Measurements from ENCODE around the gene UBR3.
"Not testable (repeated sequence)": the region's sequence is repeated elsewhere in the genome, so short reads cannot be mapped to it uniquely, and the experiment has no call there.

The UBR3 gene

DNA sequence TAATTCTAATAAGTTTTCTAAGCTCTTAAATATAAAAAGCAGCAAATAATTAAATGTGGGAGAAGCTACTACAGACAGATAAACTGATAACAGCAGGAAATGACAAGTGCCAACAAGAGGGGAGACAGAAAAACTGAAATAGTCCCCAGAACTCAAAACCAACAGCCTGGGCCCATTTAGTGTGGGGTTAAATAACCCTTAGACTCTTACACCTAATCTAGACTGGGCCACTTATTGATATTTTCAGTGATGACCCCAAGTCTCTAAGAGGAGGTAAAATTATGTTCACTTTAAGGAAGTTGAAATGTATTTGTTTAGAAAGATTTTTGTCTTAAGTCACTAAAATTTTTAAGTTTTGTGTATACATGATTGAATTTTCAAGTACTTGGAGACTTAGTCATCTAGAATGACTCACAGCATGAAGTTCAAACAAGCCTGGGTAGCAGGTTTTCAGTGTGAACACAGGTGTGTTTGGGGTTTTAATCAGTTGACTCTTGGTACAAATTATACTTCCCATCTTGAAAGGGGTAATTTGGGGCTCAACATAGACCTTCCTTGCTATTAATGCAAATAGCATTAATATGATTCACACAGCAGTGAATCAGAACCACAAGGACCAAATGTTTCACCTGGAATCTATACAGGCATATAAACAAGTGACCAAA lies 295.8 kb downstream of the UBR3 start:
- DNase-seq, result no peak

DNA sequence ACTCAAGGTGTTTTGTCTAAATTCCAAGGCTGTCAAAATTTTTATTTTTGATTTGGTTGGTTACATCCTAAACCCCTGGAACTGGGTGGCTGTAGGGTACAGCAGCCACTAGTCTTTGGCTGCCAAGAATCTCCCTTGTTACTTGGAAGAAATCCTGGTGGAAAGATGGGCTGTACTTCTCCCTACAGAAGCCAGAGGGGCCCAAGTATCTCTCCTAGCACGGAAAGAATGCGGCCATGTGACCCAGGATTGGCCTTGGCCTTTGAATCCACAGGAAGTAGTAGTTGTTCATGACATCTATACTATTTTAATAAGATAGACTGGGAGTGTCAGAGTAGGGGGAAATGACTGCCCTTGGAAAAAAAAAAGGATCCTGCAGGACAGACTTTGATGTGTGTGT lies 296.3 kb downstream of the UBR3 start:
- no peak for DNase-seq

DNA sequence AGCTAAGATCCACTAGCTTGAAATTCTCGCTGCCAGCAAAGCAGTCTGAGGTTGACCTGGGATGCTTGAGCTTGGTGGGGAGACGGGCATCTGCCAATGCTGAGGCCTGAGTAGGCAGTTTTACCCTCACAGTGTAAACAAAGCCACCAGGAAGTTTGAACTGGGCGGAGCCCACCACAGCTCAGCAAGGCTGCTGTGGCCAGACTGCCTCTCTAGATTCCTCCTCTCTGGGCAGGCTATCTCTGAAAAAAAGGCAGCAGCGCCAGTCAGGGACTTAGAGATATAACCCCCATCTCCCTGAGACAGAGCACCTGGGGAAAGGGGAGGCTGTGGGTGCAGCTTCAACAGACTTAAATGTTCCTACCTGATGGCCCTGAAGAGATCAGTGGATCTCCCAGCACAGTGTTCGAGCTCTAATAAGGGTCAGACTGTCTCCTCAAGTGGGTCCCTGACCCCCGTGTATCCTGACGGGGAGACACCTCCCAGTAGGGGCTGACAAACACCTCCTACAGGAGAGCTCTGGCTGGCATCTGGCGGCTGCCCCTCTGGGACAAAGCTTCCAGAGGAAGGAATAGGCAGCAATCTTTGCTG lies 299.0 kb downstream of the UBR3 start:
- not testable (repeated sequence) for DNase-seq

Data from CD4-positive, alpha-beta T cell treated with Interleukin-4 for 4 hours (primary cell).